GM12892 (cell line): ENCODE results near the gene SUMO2.

ENCODE experiments used
- POLR2A ChIP-seq: IDR thresholded peaks from 2 replicates; pipeline ENCODE4 v1.6.1; 2011; ENCODE audit warnings: low read depth, low read length, control low read depth
- POLR2AphosphoS5 ChIP-seq: IDR thresholded peaks from 2 replicates; pipeline ENCODE4 v1.6.1; 2011; ENCODE audit warnings: low read depth, low read length, control low read depth
- TAF1 ChIP-seq: IDR thresholded peaks from 2 replicates; pipeline ENCODE4 v1.6.1; 2011; ENCODE audit warnings: low read depth, mild to moderate bottlenecking, control low read depth, low read length, borderline replicate concordance

DNA sequence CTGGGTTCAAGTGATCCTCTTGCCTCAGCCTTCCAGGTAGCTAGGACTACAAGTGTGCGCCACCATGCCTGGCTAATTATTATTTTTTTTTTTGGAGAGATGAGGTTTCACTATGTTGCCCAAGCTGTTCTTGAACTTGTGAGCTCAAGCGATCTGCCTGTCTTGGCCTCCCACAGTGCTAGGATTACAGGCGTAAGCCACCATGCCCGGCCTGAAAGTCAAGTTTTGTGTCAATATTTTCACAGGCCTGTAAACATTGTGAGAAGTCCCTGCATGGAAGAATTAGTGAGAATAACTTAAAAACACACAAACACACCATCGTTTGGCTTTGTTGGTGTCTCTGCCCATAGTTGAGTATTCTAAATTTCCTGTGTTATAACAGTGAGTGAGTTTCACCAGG, 45.0 kb upstream of the SUMO2 start:
- no peak for TF ChIP-seq POLR2AphosphoS5
- no peak for TF ChIP-seq POLR2A
- TF ChIP-seq TAF1, result no peak
